ENCODE data around the gene CRTAC1. TPM values are rescaled to one million over a fixed set of nuclear protein-coding genes. Genes with fewer than 3 reads are reported as not detected.

CRTAC1 gene
- total and polyA plus RNA-seq, 10 donors, result 0.17 to 0.74 (median 0.26) TPM; not detected in 5

- no peak for DNase-seq
Measured at GRCh38 chr10:97961945-97962344, 68.5 kb downstream of the CRTAC1 start.

GRCh38 chr10:97960269-97961056, 70.0 kb downstream of the CRTAC1 start:
- TF ChIP-seq POLR2AphosphoS5 (IDR thresholded peaks at IDR 0.05), result no peak
- no peak for TF ChIP-seq POLR2A (IDR thresholded peaks at IDR 0.05)
- TF ChIP-seq CTCF (IDR thresholded peaks at IDR 0.05 in 8 of 11, conservative IDR thresholded peaks at IDR 0.05 in 3 of 11), result no peak

More at GRCh38 chr10:97961945-97962344, 68.5 kb downstream of the CRTAC1 start:
- TF ChIP-seq CTCF (IDR thresholded peaks at IDR 0.05 in 8 of 11, conservative IDR thresholded peaks at IDR 0.05 in 3 of 11), result no peak
- TF ChIP-seq POLR2A (IDR thresholded peaks at IDR 0.05), result no peak
- no peak for TF ChIP-seq POLR2AphosphoS5 (IDR thresholded peaks at IDR 0.05)
- intact Hi-C loops (cut with DNase I; ENCODE audit: low total_unique reads), result no loop called here
- H3K36me3 ChIP-seq, result no peaks in the 10 kb centered on the region
- H3K4me1 ChIP-seq, result no peaks in the 10 kb centered on the region
- peaks cover 0 to 78% (median 4%) of the 10 kb centered on the region in 7 donors for H3K27me3 ChIP-seq (replicated peaks in 1 of 7)
- 64 to 82% (median 73%) methylated on average over 7 of the region's 7 CpGs for whole genome bisulfite sequencing, 5 donors
- H3K27ac ChIP-seq, result no peak overlapping the region
- H3K4me3 ChIP-seq, result no peak overlapping the region
- H3K9me3 ChIP-seq, result no peaks in the 10 kb centered on the region

GRCh38 chr10:97949462-97949861, 81.0 kb downstream of the CRTAC1 start:
- DNase-seq, result no peak
- Histone ChIP-seq H3K4me1 (no peaks in the 10 kb centered on the region), H3K27ac (no peak overlapping the region), H3K36me3 (no peaks in the 10 kb centered on the region), H3K4me3 (no peak overlapping the region), H3K9me3 (peaks cover 0 to 26% (median 17%) of the 10 kb centered on the region in 8 donors), H3K27me3 (replicated peaks in 1 of 7) (peaks cover 0 to 62% (median 0%) of the 10 kb centered on the region in 7 donors)
- intact Hi-C loops (cut with DNase I; ENCODE audit: low total_unique reads), result no loop called here
- 64 to 84% (median 79%) methylated on average over 4 of the region's 4 CpGs for WGBS, 5 donors
- TF ChIP-seq POLR2AphosphoS5 (IDR thresholded peaks at IDR 0.05), result no peak
- TF ChIP-seq POLR2A (IDR thresholded peaks at IDR 0.05), result no peak
- TF ChIP-seq CTCF (IDR thresholded peaks at IDR 0.05 in 8 of 11, conservative IDR thresholded peaks at IDR 0.05 in 3 of 11), result no peak

More at GRCh38 chr10:97960269-97961056, 70.0 kb downstream of the CRTAC1 start:
- no peaks in the 10 kb centered on the region for H3K4me1 ChIP-seq
- intact Hi-C loops (cut with DNase I; ENCODE audit: low total_unique reads), result no loop called here
- no peak for DNase-seq
- H3K27me3 ChIP-seq (replicated peaks in 1 of 7), result peaks cover 0 to 73% (median 4%) of the 10 kb centered on the region in 7 donors
- 54 to 64% (median 56%) methylated on average over 4 of the region's 4 CpGs for WGBS, 5 donors
- no peak overlapping the region for H3K27ac ChIP-seq
- H3K36me3 ChIP-seq, result no peaks in the 10 kb centered on the region
- H3K9me3 ChIP-seq, result no peaks in the 10 kb centered on the region
- no peak overlapping the region for H3K4me3 ChIP-seq

GRCh38 chr10:97948822-97949221, 81.6 kb downstream of the CRTAC1 start:
- H3K27ac ChIP-seq, result no peak overlapping the region
- peaks cover 0 to 32% (median 19%) of the 10 kb centered on the region in 8 donors for H3K9me3 ChIP-seq
- TF ChIP-seq CTCF (IDR thresholded peaks at IDR 0.05 in 8 of 11, conservative IDR thresholded peaks at IDR 0.05 in 3 of 11) (no peak), POLR2A (IDR thresholded peaks at IDR 0.05) (no peak), POLR2AphosphoS5 (IDR thresholded peaks at IDR 0.05) (no peak)
- H3K4me1 ChIP-seq, result no peaks in the 10 kb centered on the region
- 37 to 52% (median 49%) methylated on average over 4 of the region's 4 CpGs for WGBS, 5 donors
- intact Hi-C loops (cut with DNase I; ENCODE audit: low total_unique reads), result no loop called here
- no peak for DNase-seq
- peaks cover 0 to 55% (median 0%) of the 10 kb centered on the region in 7 donors for H3K27me3 ChIP-seq (replicated peaks in 1 of 7)
- H3K36me3 ChIP-seq, result no peaks in the 10 kb centered on the region
- H3K4me3 ChIP-seq, result no peak overlapping the region

Data from spleen (tissue), 11 donors.